Right lobe of liver (tissue), 4 donors: ENCODE measurements around the gene LUC7L2.

Experiments
- POLR2A ChIP-seq: fragments of 450-650 bp; IDR thresholded peaks from one replicate; pipeline ENCODE4 v1.6.1; 2017; ENCODE audit warnings: antibody characterized with exemption, mild to moderate bottlenecking
- TF ChIP-seq, protein P1 (sequence below), 4 donors: fragments of 200-600 bp in 3 of 4; fragments of 450-650 bp in 1 of 4; IDR thresholded peaks; one replicate each; pipeline versions ENCODE4 v1.5.1 to v1.8.0; 2016 to 2022; ENCODE audit warnings: antibody characterized with exemption in 4 of 4, mild to moderate bottlenecking in 2 of 4
- donor health status: DM: no; HTN: no; CAD: no.
- donor health status: DM: no; HTN: no; CAD: no.
- donor health status: DM: no; HTN: yes; CAD: no.

DNA sequence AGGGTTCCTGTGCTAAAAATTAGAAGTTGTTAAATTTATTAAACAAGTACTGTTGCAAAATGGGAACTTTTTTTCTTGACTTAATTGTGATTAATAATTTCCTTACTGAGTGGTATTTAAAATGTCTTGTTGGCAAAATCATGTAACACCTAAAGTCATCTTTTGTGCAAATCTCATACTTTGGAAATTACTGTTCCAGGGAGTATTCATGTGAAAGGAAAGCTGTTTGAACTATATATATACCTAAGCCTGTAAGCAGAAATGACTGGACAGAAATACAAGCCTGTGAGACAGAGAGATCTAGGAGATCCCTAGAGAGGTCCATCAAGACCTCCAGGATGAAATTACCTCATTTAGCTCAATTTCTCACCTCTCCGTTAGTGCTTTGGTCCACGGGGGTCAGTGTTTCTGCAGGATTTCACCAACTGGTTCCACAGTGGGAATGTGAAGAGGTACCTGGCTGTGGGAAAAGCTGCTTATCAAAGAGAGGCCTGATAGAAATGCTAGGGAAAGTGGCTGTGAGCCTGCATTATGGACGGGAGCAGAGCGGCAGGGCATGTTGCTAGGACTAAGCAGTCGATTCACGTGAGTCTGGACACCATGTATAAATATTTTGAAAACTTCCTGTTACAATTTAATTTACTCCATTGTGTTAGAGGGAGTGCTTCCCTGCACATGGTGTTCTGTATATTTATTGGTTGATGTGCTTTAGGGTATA is 7.9 kb downstream of the LUC7L2 start:
- TF ChIP-seq, protein P1, sequence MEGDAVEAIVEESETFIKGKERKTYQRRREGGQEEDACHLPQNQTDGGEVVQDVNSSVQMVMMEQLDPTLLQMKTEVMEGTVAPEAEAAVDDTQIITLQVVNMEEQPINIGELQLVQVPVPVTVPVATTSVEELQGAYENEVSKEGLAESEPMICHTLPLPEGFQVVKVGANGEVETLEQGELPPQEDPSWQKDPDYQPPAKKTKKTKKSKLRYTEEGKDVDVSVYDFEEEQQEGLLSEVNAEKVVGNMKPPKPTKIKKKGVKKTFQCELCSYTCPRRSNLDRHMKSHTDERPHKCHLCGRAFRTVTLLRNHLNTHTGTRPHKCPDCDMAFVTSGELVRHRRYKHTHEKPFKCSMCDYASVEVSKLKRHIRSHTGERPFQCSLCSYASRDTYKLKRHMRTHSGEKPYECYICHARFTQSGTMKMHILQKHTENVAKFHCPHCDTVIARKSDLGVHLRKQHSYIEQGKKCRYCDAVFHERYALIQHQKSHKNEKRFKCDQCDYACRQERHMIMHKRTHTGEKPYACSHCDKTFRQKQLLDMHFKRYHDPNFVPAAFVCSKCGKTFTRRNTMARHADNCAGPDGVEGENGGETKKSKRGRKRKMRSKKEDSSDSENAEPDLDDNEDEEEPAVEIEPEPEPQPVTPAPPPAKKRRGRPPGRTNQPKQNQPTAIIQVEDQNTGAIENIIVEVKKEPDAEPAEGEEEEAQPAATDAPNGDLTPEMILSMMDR (IDR thresholded peaks at IDR 0.05): no peak
- TF ChIP-seq POLR2A: no peak
